Measurements from ENCODE around the gene KIF5C.
"Not testable (repeated sequence)": the region's sequence is repeated elsewhere in the genome, so short reads cannot be mapped to it uniquely, and the experiment has no call there.

The KIF5C gene

DNA sequence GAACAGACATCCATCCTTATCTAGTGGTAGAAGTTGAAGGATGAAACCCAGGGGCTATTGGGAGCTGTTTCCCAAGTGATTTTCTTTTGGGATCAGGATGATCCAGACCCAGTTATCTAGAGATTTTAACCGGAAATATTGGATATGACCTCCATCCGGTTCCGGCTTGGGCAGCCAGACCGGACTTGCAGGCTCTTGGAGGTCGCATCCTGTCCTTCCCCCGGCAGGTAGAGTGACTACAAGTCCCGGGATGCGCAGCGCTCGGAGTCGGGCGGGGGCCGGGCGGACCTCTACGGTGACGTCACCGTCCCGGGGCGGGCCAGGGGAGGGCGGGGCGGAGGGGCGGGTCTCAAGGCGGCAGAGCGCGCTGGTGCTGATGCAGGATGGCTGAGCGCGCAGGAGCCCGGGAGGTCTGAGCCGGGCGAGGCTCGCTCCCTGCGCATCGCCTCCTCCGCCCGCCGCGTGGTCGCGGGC, at the start of gene KIF5C:
TSS of gene KIF5C (plus strand) at position 360 of the 474 bp plus-strand sequence. CDS start 391 bp downstream, outside the sequence.
- DNase-seq = peak; percentile 73

DNA sequence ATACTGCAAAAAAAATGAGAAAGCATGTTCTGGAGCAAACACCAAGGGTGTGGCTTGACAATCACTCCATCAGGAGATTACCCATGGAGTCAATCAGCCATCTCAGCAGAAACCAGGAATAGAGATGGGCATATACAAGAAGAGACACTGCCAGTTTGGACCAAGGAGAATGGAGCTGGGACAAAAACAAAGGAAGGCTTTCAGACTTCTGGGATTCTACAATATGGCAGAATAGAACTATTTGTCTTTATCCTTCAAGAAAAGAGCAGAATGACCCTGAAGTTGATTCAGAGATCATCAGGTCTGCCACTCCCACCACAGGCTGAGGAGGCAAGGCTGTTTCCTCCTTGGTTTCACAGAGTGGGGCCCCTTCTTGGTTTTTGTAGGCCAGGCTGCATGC, 48.2 kb upstream of the KIF5C start:
- no peak for DNase-seq

DNA sequence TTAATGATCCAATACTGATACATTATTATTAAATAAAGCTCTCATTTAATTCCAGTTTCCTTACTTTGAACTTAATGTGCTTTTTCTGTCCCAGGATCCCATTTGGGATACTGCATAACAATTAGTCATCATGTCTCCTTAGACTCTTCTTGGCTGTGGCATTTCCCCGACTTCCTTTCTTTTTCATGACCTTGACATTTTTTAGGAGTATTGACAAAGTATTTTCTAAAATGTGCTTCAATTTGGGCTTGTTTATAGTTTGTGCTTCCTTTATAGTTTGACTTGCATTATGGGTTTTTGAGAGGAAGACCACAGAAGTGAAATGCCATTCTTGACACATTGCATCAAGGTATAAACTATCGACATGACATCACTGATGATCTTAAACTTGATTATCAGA, 46.1 kb upstream of the KIF5C start:
- DNase-seq = no peak

- DNase-seq = no peak
Observed at GRCh38 chr2:148829618-148830017, 45.4 kb upstream of the KIF5C start.

- DNase-seq = no peak
Observed at GRCh38 chr2:148832637-148833036, 42.4 kb upstream of the KIF5C start.

- no peak for DNase-seq
Observed at GRCh38 chr2:148842050-148842449, 33.0 kb upstream of the KIF5C start.

DNA sequence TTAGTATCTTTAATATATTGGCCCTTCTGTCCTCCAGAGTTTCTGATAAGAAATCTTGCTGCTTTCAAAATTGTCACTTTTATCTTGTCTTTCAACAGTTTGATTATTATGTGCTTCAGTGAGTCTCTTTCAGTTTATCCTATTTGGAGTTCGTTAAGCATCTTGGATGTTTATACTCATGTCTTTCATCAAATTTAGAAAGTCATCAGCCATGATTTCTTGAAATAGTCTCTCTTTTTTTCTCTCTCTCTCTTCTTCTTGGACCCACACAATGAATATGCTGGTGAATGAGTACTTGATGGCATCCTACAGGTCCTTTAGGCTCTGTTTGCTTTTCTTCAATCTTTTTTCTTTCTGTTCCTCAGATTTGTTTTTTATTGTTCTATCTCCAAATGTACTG, 26.9 kb upstream of the KIF5C start:
- DNase-seq = no peak

- no peak for DNase-seq
Observed at GRCh38 chr2:148853458-148853857, 21.6 kb upstream of the KIF5C start.

DNA sequence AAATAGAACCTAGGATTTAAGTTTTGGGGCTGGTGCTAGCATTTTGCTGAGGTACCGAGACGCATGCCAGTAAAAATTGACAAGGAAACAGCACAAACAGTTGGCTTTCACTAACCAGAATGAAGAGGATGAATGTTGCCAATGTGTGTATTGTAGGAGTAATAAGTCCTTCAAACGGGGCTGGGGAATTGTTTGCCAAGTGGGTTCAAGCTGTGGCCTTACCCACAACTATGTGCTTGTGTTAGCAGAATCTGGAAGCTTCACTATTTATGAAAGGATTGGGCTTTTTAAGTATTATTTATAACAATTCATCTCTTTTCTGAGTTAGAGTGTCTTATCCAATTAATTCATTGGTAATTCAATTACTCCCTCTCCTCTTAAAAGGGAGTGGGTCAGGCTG, 15.0 kb upstream of the KIF5C start:
- DNase-seq = no peak

DNA sequence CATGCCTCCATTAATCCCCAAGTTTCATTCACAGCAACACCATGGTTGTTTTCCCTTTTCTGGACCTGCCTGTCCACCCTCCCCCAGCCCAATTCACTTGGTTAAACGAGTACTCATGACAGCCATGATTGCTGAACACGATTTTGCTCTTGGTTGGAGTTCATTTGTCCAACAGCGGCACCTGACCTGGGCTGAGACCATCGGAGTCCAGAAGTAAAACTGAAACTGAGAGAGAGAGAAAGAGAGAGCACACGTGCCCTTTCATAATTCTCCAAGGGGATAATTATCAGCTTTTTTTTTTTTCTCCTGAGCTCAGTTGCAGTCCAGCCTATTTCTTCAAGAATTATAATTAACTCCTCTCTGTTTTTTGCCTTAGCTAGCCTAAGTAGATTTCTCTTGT, 13.7 kb upstream of the KIF5C start:
- no peak for DNase-seq

- DNase-seq = not testable (repeated sequence)
Observed at GRCh38 chr2:148862478-148862877, 12.5 kb upstream of the KIF5C start.

DNA sequence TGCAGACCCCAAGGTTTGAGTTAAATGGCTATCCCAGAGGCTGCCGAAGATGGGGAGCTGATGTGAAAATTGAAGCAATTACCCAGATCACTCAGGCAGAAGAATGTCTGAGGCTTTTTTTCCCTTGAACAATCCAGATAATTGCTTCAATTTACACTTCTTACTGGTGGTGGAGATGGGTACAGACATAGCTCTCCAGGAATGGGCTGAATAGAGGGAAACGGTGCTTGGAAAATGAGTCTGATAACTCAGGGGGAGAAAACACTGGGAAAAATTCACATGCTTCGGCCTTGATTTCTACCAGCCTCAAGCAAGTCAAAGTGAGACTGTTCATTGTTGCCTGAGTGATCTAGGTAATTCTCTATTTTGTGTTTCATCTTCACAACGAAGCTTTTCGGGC, 9.5 kb upstream of the KIF5C start:
- DNase-seq = no peak

GRCh38 chr2:148866091-148866490, 8.9 kb upstream of the KIF5C start:
- DNase-seq = no peak

- DNase-seq = no peak
Observed at GRCh38 chr2:148867079-148867769, 7.8 kb upstream of the KIF5C start.

GRCh38 chr2:148875387-148876051, 492 bp downstream of the KIF5C start:
- DNase-seq = no peak

- no peak for DNase-seq
Observed at GRCh38 chr2:148876202-148876594, 1.2 kb downstream of the KIF5C start.

- no peak for DNase-seq
Observed at GRCh38 chr2:148876595-148877402, 1.8 kb downstream of the KIF5C start.

DNA sequence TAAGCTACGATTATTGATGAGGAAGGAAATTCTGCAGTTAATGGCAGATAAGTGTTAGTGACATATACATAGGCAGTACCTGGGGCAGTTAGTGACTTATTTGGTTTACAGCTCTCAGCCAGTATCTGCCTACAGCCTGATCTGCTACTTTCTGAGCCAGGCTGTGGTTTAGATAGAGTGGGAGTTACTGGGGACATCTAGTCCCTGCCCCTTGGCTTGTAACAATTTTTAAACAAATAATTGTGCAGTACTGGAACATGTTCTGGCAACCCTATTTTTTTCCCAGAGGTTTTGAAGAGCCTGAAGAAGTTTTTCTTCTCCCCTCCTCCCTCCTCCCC, 2.3 kb downstream of the KIF5C start:
- no peak for DNase-seq

DNA sequence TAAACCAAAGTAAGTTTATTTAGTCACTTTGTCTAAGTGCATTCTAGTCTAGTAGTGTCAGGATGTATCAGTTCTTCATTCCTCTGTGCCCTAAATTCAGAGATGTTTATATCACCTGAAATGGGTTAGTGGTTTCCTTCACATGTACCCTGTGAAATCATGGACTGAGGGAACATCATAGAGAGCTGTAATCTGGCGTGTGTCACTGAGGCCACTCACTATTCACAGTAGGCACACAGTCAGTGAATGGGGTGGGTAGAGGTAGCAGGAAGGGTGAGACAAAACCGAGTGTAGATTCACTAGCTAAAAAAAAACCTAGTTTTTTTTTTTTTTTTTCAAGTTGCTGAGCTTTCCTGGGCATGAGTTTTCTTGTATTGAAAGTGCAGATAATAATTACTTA, 5.6 kb downstream of the KIF5C start:
- DNase-seq = no peak

GRCh38 chr2:148882051-148882450, 7.0 kb downstream of the KIF5C start:
- DNase-seq = peak; percentile 42

DNA sequence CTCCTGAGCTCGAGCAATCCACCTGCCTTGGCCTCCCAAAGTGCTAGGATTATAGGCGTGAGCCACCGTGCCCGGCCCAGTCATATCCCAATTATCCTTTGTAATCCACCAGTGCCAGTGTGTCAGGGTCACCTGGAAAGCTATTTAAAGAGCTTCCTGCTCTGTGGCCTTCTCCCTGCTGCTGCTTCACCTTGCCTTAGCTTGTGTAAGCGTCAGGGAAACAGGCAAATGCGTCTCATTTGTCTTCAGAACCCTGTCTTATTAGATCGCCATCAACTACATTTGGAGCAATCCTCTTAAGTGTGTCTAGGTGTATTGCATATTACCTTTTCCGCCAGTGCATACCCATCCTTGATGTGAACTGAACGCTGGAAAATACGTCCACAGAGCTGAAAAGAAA, 10.2 kb downstream of the KIF5C start:
- no peak for DNase-seq

- no peak for DNase-seq
Observed at GRCh38 chr2:148885988-148886387, 11.0 kb downstream of the KIF5C start.

- no peak for DNase-seq
Observed at GRCh38 chr2:148887350-148888002, 12.4 kb downstream of the KIF5C start.

Data from NCI-H226 (cell line).